ENCODE measurements around the gene FIS1. TPM values are rescaled to one million over a fixed set of nuclear protein-coding genes. Genes with fewer than 3 reads are reported as not detected.

Gene FIS1
- total RNA-seq, 1 experiment from 2014 or later = 124 TPM

- H3K27me3 Mint-ChIP-seq (ENCODE audit: low read depth) = no peaks in the 10 kb centered on the region
- H2BK120ac ChIP-seq (ENCODE audit: low read depth, low read length, poor library complexity, severe bottlenecking) = no peak overlapping the region
- no peaks in the 10 kb centered on the region for H3K79me1 ChIP-seq (ENCODE audit: insufficient read depth, low read depth, low read length, poor library complexity, severe bottlenecking)
- no peak overlapping the region for H2BK20ac ChIP-seq (ENCODE audit: low read depth, low read length, poor library complexity, severe bottlenecking)
- H3K18ac ChIP-seq (ENCODE audit: insufficient read length, low read depth, low read length) = no peak overlapping the region
- no peak overlapping the region for H2BK15ac ChIP-seq (ENCODE audit: low read depth, low read length)
- no peak overlapping the region for H3K4ac ChIP-seq (ENCODE audit: low read depth, low read length)
- H2AK5ac ChIP-seq (ENCODE audit: insufficient read length, low read length) = no peak overlapping the region
- no peaks in the 10 kb centered on the region for H4K20me1 ChIP-seq (ENCODE audit: control insufficient read depth, insufficient read depth, insufficient read length)
- no peak overlapping the region; the same call in 1 of the 2 replicates for H3K14ac ChIP-seq (ENCODE audit: insufficient read depth, low read length)
- H3K23ac ChIP-seq (ENCODE audit: insufficient read length, low read depth, low read length) = no peak overlapping the region
- no peak overlapping the region for H3T11ph ChIP-seq (ENCODE audit: low read length)
- TF ChIP-seq CTCF (conservative IDR thresholded peaks at IDR 0.05) = no peak
- H3K56ac ChIP-seq (ENCODE audit: insufficient read length, low read depth, low read length) = no peak overlapping the region
- H4K5ac ChIP-seq (ENCODE audit: insufficient read length, low read depth, low read length) = no peak overlapping the region
- peaks cover 3 to 23% (median 4%) of the 10 kb centered on the region in 3 experiments; a peak in 5 of 7 replicates for H3K36me3 Mint-ChIP-seq (ENCODE audit: insufficient read depth in 1 of 3, low read depth in 3 of 3)
- H3K4me1 ChIP-seq (ENCODE audit: insufficient read depth, low read length) = 0 out of 2 replicates have a peak, but pooled peaks cover 3% of the 10 kb centered on the region
- H3K27me3 ChIP-seq (ENCODE audit: insufficient read depth, low read length) = no peaks in the 10 kb centered on the region
- no peak overlapping the region for H3K9ac ChIP-seq (ENCODE audit: extremely low read depth, insufficient read length, low read length)
- no peaks in the 10 kb centered on the region for H3K23me2 ChIP-seq (ENCODE audit: insufficient read length, low read depth, low read length, poor library complexity, severe bottlenecking)
- H2BK5ac ChIP-seq (ENCODE audit: insufficient read length, low read length) = no peak overlapping the region
- H2AFZ ChIP-seq (ENCODE audit: low read length) = no peak overlapping the region
- H4K8ac ChIP-seq (replicated peaks; ENCODE audit: insufficient read length, low read depth, low read length) = no peak overlapping the region
- no peak overlapping the region for H2BK12ac ChIP-seq (ENCODE audit: insufficient read length, low read depth, low read length)
- no peak overlapping the region; a peak in 1 of 7 replicates for H3K27ac Mint-ChIP-seq
- H3K27ac ChIP-seq (ENCODE audit: insufficient read length, low read depth, low read length) = no peak overlapping the region
- H4K91ac ChIP-seq (ENCODE audit: insufficient read length, low read depth, low read length) = no peak overlapping the region
- no peak for DNase-seq
- H3K4me2 ChIP-seq (ENCODE audit: insufficient read depth, insufficient read length, low read length) = no peak overlapping the region
- H3K4me3 Mint-ChIP-seq = no peak overlapping the region
- no peaks in the 10 kb centered on the region for H3K9me3 ChIP-seq (ENCODE audit: control insufficient read depth, low read depth, low read length)
- peaks cover 16 to 31% of the 10 kb centered on the region in 2 experiments for H3K4me1 Mint-ChIP-seq
- H3K79me2 ChIP-seq (ENCODE audit: insufficient read depth, low read length) = no peaks in the 10 kb centered on the region
- no CpG with 5 or more reads among the region's 21 CpGs for WGBS (ENCODE audit: extremely low coverage, insufficient read length, low lambda C conversion rate)
- no peaks in the 10 kb centered on the region for H3K9me3 Mint-ChIP-seq
Measured at GRCh38 chr7:101236292-101236835, 8.5 kb downstream of the FIS1 start.

Data from H9 (cell line).